Measurements from ENCODE around the gene MYO3B. TPM values are rescaled to one million over a fixed set of nuclear protein-coding genes. Genes with fewer than 3 reads are reported as not detected.

Gene MYO3B
- total and polyA plus RNA-seq, 2 of the 8 experiments (the other 6 are each of a cell fraction or from before 2014, with no cell fraction given): 0.17 to 0.19 TPM

GRCh38 chr2:170142502-170142901 is 35.4 kb upstream of the MYO3B start:
- no peaks in the 10 kb centered on the region for H3K79me1 ChIP-seq (ENCODE audit: low read depth, low read length)
- H2AK5ac ChIP-seq (ENCODE audit: low read depth, low read length): no peak overlapping the region
- no peak overlapping the region for H2BK120ac ChIP-seq (replicated peaks; ENCODE audit: low read depth, low read length)
- no peaks in the 10 kb centered on the region for H3K23me2 ChIP-seq (ENCODE audit: low read depth, low read length)
- no peak overlapping the region for H3K14ac ChIP-seq (ENCODE audit: insufficient read length)
- H3K27ac ChIP-seq (ENCODE audit: low read depth, low read length): no peak overlapping the region
- H3K4me2 ChIP-seq (ENCODE audit: insufficient read depth in 1 of 2, low read depth in 2 of 2, low read length in 2 of 2): no peak overlapping the region
- H3K56ac ChIP-seq (replicated peaks; ENCODE audit: insufficient read length, low read depth, low read length): no peak overlapping the region
- H3K4me3 ChIP-seq (ENCODE audit: extremely low read depth in 1 of 4, insufficient read depth in 2 of 4, low read depth in 3 of 4, low read length in 4 of 4): no peak overlapping the region
- no peak overlapping the region for H4K5ac ChIP-seq (ENCODE audit: insufficient read length, low read depth, low read length)
- no peak overlapping the region for H2BK5ac ChIP-seq (ENCODE audit: low read depth, low read length)
- H3K23ac ChIP-seq (ENCODE audit: insufficient read length): no peak overlapping the region
- no peaks in the 10 kb centered on the region for H4K20me1 ChIP-seq (replicated peaks in 1 of 2; ENCODE audit: control insufficient read depth in 1 of 2, insufficient read depth in 2 of 2, low read length in 2 of 2)
- DNase-seq (ENCODE audit: low read depth in 1 of 2, low spot score in 2 of 2): no peak
- no peak overlapping the region for H3K18ac ChIP-seq (ENCODE audit: extremely low read depth, low read length)
- H2BK15ac ChIP-seq (ENCODE audit: low read length): no peak overlapping the region
- no peak overlapping the region for H4K91ac ChIP-seq (replicated peaks; ENCODE audit: insufficient read length, low read length)
- H3K36me3 ChIP-seq (ENCODE audit: control insufficient read depth in 2 of 4, insufficient read depth in 4 of 4, low read length in 3 of 4): no peaks in the 10 kb centered on the region
- 74% methylated on average over 7 of the region's 7 CpGs; no CpG with 5 or more reads in 1 of the 2 experiments for WGBS, 2 experiments (ENCODE audit: extremely low coverage in 1 of 2, insufficient coverage in 1 of 2, insufficient read length in 1 of 2, insufficient replicate concordance in 2 of 2, low coverage in 1 of 2, low lambda C conversion rate in 2 of 2, missing lambda C conversion rate in 1 of 2)
- ChIA-PET POLR2A (ENCODE audit: partially characterized antibody) (no interaction called here), CTCF (ENCODE audit: partially characterized antibody) (interaction anchor here (0.8 kb wide), 1 partner anchor 35 kb away, joined by 3 read pairs; the partner anchor contains the start of gene MYO3B)
- H3K27me3 ChIP-seq (replicated peaks in 1 of 4; ENCODE audit: control insufficient read depth in 3 of 4, extremely low read depth in 1 of 4, insufficient read depth in 3 of 4, low read length in 3 of 4): no peaks in the 10 kb centered on the region; a peak in 1 of 7 replicates
- peaks cover 0 to 3% (median 0%) of the 10 kb centered on the region in 4 experiments; a peak in 3 of 7 replicates for H3K4me1 ChIP-seq (replicated peaks in 1 of 4; ENCODE audit: control insufficient read depth in 3 of 4, insufficient read depth in 4 of 4, low read length in 3 of 4)
- H3K9ac ChIP-seq (replicated peaks in 1 of 4; ENCODE audit: extremely low read depth in 1 of 4, low read depth in 3 of 4, low read length in 3 of 4): no peak overlapping the region
- H2AFZ ChIP-seq (ENCODE audit: low read length): 0 out of 2 replicates have a peak overlapping the region, but pooled peaks have one; percentile 20
- FAIRE-seq: no peak
- H3K4ac ChIP-seq (replicated peaks; ENCODE audit: insufficient read length, low read depth, low read length): no peak overlapping the region
- H4K8ac ChIP-seq (ENCODE audit: extremely low read depth, insufficient read depth, low read length): no peak overlapping the region
- no peaks in the 10 kb centered on the region for H3K79me2 ChIP-seq (ENCODE audit: control insufficient read depth in 1 of 2, insufficient read depth in 2 of 2, low read length in 2 of 2)
- 0 out of 4 replicates have a peak, but pooled peaks cover 0 to under 1% of the 10 kb centered on the region in 2 experiments for H3K9me3 ChIP-seq (ENCODE audit: insufficient read depth in 2 of 2, low read depth in 1 of 2, low read length in 1 of 2)
- no peak overlapping the region for H2BK20ac ChIP-seq (ENCODE audit: low read length)
- no peak overlapping the region; the same call in 1 of the 2 replicates for H2BK12ac ChIP-seq (ENCODE audit: low read depth, low read length)
- TF ChIP-seq SIRT6 (IDR thresholded peaks at IDR 0.05; ENCODE audit: low read length) (no peak), TBP (IDR thresholded peaks at IDR 0.05; ENCODE audit: low read depth, low read length) (no peak), USF2 (IDR thresholded peaks at IDR 0.05; ENCODE audit: low read length) (no peak), RNF2 (IDR thresholded peaks at IDR 0.05; ENCODE audit: borderline replicate concordance, low read depth, low read length, missing control alignments, poor library complexity, severe bottlenecking) (no peak), TCF12 (IDR thresholded peaks at IDR 0.05; ENCODE audit: low read depth, low read length) (no peak)
